ENCODE data around the gene PIRT.

GRCh38 chr17:10805911-10806310, 32.0 kb downstream of the PIRT start:
- TF ChIP-seq POLR2A (IDR thresholded peaks at IDR 0.05) (no peak), POLR2AphosphoS5 (IDR thresholded peaks at IDR 0.05) (no peak), CTCF (IDR thresholded peaks at IDR 0.05 in 8 of 11, conservative IDR thresholded peaks at IDR 0.05 in 3 of 11) (no peak)

All from spleen (tissue), 7 donors.